ENCODE measurements around the gene TIAM2.
"Not testable (repeated sequence)": the region's sequence is repeated elsewhere in the genome, so short reads cannot be mapped to it uniquely, and the experiment has no call there.

Gene TIAM2

DNA sequence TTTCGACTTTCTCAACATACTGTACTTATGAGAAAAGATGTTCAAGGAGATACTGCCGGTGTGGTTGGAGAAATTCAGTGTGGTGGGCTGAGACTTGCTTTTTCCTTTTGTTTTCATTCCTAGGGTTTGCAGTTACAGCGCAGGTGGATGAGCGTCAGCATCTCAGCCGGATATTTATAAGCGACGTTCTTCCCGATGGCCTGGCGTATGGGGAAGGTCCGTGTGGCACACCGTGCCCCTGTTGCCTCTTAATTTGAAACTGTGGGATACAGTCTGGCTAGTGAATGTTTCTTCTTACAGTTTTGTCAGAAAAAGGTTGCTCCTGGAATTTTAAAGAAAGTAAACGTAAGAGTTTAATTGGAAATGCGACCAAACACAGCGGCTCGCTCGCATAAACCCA is 187.0 kb downstream of the TIAM2 start:
- no peak overlapping the region for H3K4me3 ChIP-seq (ENCODE audit: low read depth, low read length)
- TF ChIP-seq, protein P1, sequence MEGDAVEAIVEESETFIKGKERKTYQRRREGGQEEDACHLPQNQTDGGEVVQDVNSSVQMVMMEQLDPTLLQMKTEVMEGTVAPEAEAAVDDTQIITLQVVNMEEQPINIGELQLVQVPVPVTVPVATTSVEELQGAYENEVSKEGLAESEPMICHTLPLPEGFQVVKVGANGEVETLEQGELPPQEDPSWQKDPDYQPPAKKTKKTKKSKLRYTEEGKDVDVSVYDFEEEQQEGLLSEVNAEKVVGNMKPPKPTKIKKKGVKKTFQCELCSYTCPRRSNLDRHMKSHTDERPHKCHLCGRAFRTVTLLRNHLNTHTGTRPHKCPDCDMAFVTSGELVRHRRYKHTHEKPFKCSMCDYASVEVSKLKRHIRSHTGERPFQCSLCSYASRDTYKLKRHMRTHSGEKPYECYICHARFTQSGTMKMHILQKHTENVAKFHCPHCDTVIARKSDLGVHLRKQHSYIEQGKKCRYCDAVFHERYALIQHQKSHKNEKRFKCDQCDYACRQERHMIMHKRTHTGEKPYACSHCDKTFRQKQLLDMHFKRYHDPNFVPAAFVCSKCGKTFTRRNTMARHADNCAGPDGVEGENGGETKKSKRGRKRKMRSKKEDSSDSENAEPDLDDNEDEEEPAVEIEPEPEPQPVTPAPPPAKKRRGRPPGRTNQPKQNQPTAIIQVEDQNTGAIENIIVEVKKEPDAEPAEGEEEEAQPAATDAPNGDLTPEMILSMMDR (IDR thresholded peaks at IDR 0.05; ENCODE audit: low read depth, low read length): no peak

- TF ChIP-seq, protein P1 (IDR thresholded peaks at IDR 0.05; ENCODE audit: low read depth, low read length): no peak
- no peak overlapping the region for H3K4me3 ChIP-seq (ENCODE audit: low read depth, low read length)
These were observed 188.0 kb downstream of the TIAM2 start for GRCh38 chr6:155183095-155183494.

DNA sequence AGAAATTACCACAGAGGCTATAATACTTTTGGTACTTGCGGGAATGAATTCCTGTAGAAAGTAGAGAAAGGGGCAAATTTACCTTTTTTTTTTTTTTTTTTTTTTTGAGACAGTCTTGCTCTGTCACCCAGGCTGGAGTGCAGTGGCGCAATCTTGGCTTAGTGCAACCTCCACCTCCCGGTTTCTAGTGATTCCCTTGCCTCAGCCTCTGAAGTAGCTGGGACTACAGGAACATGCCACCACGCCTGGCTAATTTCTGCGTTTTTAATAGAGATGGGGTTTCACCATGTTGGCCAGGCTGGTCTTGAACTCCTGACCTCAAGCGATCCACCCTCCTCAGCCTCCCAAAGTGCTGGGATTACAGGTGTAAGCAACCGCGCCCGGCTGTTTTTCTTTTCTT is 189.9 kb downstream of the TIAM2 start:
- not testable (repeated sequence) for H3K4me3 ChIP-seq (ENCODE audit: low read depth, low read length)

DNA sequence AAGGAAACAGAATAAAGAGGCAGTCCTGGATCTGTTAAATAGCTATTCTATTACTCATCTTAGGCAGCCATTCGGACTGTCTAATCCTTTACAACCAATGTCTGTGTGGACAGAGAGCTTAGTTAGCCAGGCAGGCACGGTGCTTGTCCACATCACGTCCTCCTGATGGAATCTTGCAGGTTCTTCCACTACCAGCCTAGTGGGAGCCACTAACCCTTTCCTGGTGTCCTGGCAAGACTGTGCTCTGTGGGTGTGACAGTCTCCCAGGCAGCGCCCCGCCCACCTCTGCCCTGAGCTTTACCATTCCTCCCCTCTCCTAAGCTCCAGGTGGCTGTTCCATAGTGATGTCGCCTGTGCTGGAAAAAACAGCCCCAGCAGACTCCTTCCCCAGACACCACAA is 190.4 kb downstream of the TIAM2 start:
- TF ChIP-seq, protein P1 (IDR thresholded peaks at IDR 0.05; ENCODE audit: low read depth, low read length): no peak
- no peak overlapping the region for H3K4me3 ChIP-seq (ENCODE audit: low read depth, low read length)

GRCh38 chr6:155186052-155186658 is 191.0 kb downstream of the TIAM2 start:
- H3K4me3 ChIP-seq (ENCODE audit: low read depth, low read length): no peak overlapping the region
- TF ChIP-seq, protein P1 (IDR thresholded peaks at IDR 0.05; ENCODE audit: low read depth, low read length): no peak

DNA sequence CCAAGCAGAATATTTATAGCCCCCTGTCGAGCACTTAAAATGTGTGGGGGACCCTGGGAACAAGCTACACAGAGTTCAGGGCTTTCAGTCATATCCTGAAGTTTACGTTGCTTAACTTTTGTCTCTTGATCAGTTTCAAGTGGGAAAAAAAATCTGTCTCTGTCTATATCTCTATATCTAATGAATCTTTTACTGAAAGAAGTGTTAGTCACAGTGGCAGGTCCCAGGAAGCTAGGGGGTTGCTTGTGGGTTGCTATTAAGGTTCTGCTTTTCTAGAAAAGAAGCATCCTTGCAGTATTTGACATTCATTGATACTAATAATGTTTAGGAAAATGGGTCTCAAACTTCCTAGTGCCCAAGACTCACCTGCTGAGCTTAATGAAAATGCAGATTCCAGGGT is 192.0 kb downstream of the TIAM2 start:
- TF ChIP-seq, protein P1 (IDR thresholded peaks at IDR 0.05; ENCODE audit: low read depth, low read length): no peak
- no peak overlapping the region for H3K4me3 ChIP-seq (ENCODE audit: low read depth, low read length)

DNA sequence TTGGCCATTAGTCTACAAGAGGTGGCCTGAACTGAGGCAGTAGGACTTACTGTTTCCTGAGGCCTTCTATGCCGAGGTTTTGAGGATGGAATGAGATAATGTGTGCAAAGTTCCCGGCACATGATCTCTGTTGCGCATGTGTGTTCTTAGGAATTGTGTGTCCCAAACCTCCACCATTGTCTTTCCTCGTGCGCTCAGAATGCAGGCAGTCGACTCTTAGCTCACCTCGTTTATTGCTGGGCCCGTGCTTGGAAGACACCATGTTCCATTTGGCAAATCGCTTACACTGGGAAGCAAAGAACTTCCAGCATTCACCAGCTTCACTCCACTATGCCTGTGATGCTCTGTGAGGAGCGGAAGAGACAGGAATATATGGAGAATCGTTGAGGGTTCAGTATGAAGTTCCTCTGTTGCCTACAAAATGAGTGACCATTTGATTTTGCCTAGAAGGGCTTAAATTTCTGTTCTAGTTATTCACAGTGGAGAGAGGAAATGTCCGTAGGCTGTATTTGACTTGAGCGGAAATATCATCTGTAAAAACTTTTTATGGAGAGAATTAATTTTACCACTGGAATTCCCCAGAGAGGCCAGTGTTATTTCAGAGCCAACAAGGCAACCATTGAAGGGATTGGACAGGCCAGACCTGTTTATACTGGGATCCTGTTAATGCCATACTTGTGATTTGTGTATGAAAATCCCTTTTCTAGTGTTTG is 193.0 kb downstream of the TIAM2 start:
- TF ChIP-seq, protein P1 (IDR thresholded peaks at IDR 0.05; ENCODE audit: low read depth, low read length): no peak
- H3K4me3 ChIP-seq (ENCODE audit: low read depth, low read length): no peak overlapping the region

All from WI38 (cell line).